Measurements from ENCODE around the gene ITGA1. TPM values are rescaled to one million over a fixed set of nuclear protein-coding genes. Genes with fewer than 3 reads are reported as not detected.

The ITGA1 gene
- total and polyA plus RNA-seq, 11 donors: 5.5 to 52.0 (median 23.3) TPM

- H3K36me3 ChIP-seq: peaks cover 0 to 30% (median under 1%) of the 10 kb centered on the region in 9 donors
- H3K4me1 ChIP-seq: peaks cover 0 to 30% (median 14%) of the 10 kb centered on the region in 12 donors
- ATAC-seq (peak in 3 of 4 donors; percentile 58 to 80 (median 73)), DNase-seq (no peak)
- TF ChIP-seq CTCF (IDR thresholded peaks at IDR 0.05) (no peak), POLR2A (IDR thresholded peaks at IDR 0.05) (no peak)
- WGBS, 4 donors: 4 to 16% (median 10%) methylated on average over 1 of the region's 1 CpG
- H3K27me3 ChIP-seq: no peaks in the 10 kb centered on the region
- H3K9me3 ChIP-seq: no peaks in the 10 kb centered on the region
- peak overlapping the region in 10 of 12 donors; percentile 8 to 61 (median 45) for H3K27ac ChIP-seq
- H3K4me3 ChIP-seq: no peak overlapping the region
- intact Hi-C loops (cut with DNase I): loop anchor here in 1 of 10 donors (5.0 kb wide), 1 partner anchor 117 kb away; no protein-coding TSS in a partner anchor
Observed at GRCh38 chr5:52909192-52909591, 121.5 kb downstream of the ITGA1 start.

- intact Hi-C loops (cut with DNase I): loop anchor here in 6 of 10 donors (5.0 to 10.0 kb wide), 4 partner anchors 45 to 245 kb away; no protein-coding TSS in a partner anchor
- peak overlapping the region in 8 of 12 donors; percentile 7 to 57 (median 44) for H3K27ac ChIP-seq
- H3K27me3 ChIP-seq: no peaks in the 10 kb centered on the region
- WGBS, 4 donors: 45 to 62% (median 51%) methylated on average over 8 of the region's 8 CpGs
- peaks cover 0 to 21% (median 0%) of the 10 kb centered on the region in 9 donors for H3K36me3 ChIP-seq
- no peak overlapping the region for H3K4me3 ChIP-seq
- H3K4me1 ChIP-seq: peaks cover 0 to 39% (median 16%) of the 10 kb centered on the region in 12 donors
- TF ChIP-seq POLR2A (IDR thresholded peaks at IDR 0.05) (no peak), CTCF (IDR thresholded peaks at IDR 0.05) (no peak)
- ATAC-seq: no peak
- no peaks in the 10 kb centered on the region for H3K9me3 ChIP-seq
- DNase-seq: no peak
Observed at GRCh38 chr5:52910071-52910470, 122.4 kb downstream of the ITGA1 start.

GRCh38 chr5:52915176-52915875 is 127.6 kb downstream of the ITGA1 start:
- ATAC-seq (peak; percentile 73 to 96 (median 90)), DNase-seq (peak in 4 of 5 donors; percentile 30 to 59 (median 46))
- Histone ChIP-seq H3K4me1 (peaks cover 0 to 22% (median 8%) of the 10 kb centered on the region in 12 donors), H3K27me3 (no peaks in the 10 kb centered on the region), H3K27ac (peak overlapping the region in 7 of 12 donors; percentile 3 to 59 (median 26)), H3K4me3 (peak overlapping the region in 7 of 12 donors; percentile 8 to 36 (median 30)), H3K9me3 (no peaks in the 10 kb centered on the region), H3K36me3 (peaks cover 0 to 53% (median 6%) of the 10 kb centered on the region in 9 donors)
- intact Hi-C loops (cut with DNase I): loop anchor here (1.0 to 10.0 kb wide), 10 partner anchors 51 to 253 kb away; partner anchors contain the start of genes ITGA1 (in 8 of the 10) and PELO (in 8 of the 10)
- WGBS, 4 donors: 5 to 11% (median 6%) methylated on average over 4 of the region's 4 CpGs
- peak; percentile 70 to 89 (median 76) for TF ChIP-seq CTCF (IDR thresholded peaks at IDR 0.05)
- TF ChIP-seq POLR2A (IDR thresholded peaks at IDR 0.05): no peak

- no peak for ATAC-seq
- H3K27ac ChIP-seq: no peak overlapping the region
- 90 to 95% (median 94%) methylated on average over 2 of the region's 2 CpGs for WGBS, 4 donors
Observed at GRCh38 chr5:52920929-52921328, 133.2 kb downstream of the ITGA1 start.

More at GRCh38 chr5:52920929-52921328, 133.2 kb downstream of the ITGA1 start:
- H3K27me3 ChIP-seq: no peaks in the 10 kb centered on the region
- H3K4me1 ChIP-seq: no peaks in the 10 kb centered on the region
- intact Hi-C loops (cut with DNase I): no loop called here
- TF ChIP-seq CTCF (IDR thresholded peaks at IDR 0.05): no peak
- TF ChIP-seq POLR2A (IDR thresholded peaks at IDR 0.05): no peak
- H3K4me3 ChIP-seq: no peak overlapping the region
- no peak for DNase-seq
- H3K36me3 ChIP-seq: peaks cover 0 to 95% (median 14%) of the 10 kb centered on the region in 9 donors
- no peaks in the 10 kb centered on the region for H3K9me3 ChIP-seq
